Breast epithelium (tissue), 4 donors: ENCODE results near the gene TTLL11. TPM values are rescaled to one million over a fixed set of nuclear protein-coding genes. Genes with fewer than 3 reads are reported as not detected.

Experiments used
- DNase-seq, 2 donors: peaks; one replicate each; pipeline ENCODE4 v3.0.0-alpha.2; 2019; ENCODE audit warnings: low spot score in 2 of 2
- H3K27ac ChIP-seq, 2 donors: fragments of 200-600 bp; sonication (generic) in 1 of 2; one replicate each; pipeline ENCODE4 v1.5.1; 2016 to 2019; ENCODE audit warnings: mild to moderate bottlenecking in 1 of 2
- H3K27me3 ChIP-seq, 2 donors: fragments of 200-600 bp; sonication (generic) in 1 of 2; one replicate each; pipeline versions ENCODE4 v1.5.1 to v1.6.0; 2017 to 2019; ENCODE audit warnings: control low read depth in 1 of 2, mild to moderate bottlenecking in 1 of 2
- H3K36me3 ChIP-seq: fragments of 200-600 bp; one replicate; pipeline ENCODE4 v1.5.1; 2019
- H3K4me1 ChIP-seq, 2 donors: fragments of 200-600 bp; sonication (generic); one replicate each; pipeline ENCODE4 v1.5.1; 2016 to 2019; ENCODE audit warnings: control low read depth in 1 of 2
- H3K4me3 ChIP-seq, 3 donors: fragments of 200-600 bp; sonication (generic); 1 replicate in 2 of 3; 2 replicates in 1 of 3; pipeline ENCODE4 v1.5.1; 2016 to 2019; ENCODE audit warnings: mild to moderate bottlenecking in 3 of 3, moderate library complexity in 2 of 3
- H3K9me3 ChIP-seq, 2 donors: fragments of 200-600 bp; sonication (generic) in 1 of 2; one replicate each; pipeline ENCODE4 v1.5.1; 2016 to 2019; ENCODE audit warnings: control low read depth in 1 of 2
- POLR2A ChIP-seq: fragments of 450-650 bp; IDR thresholded peaks from one replicate; pipeline ENCODE4 v1.6.1; 2016; ENCODE audit warnings: antibody characterized with exemption, mild to moderate bottlenecking, moderate library complexity
- POLR2AphosphoS5 ChIP-seq, 3 donors: sonication (generic); formaldehyde crosslinking; IDR thresholded peaks; one replicate each; pipeline ENCODE4 v1.6.1; 2017; ENCODE audit warnings: antibody characterized with exemption in 3 of 3
- intact Hi-C: fragments of 100-400 bp; cut with DNase I; formaldehyde crosslinking; loops from one replicate; pipeline ENCODE4 v1.15.1; 2023; ENCODE audit warnings: low total_unique reads
- total RNA-seq, 3 donors: library from RNA; depleted of rRNA; stranded (reverse); fragments of >200 nt; gene quantifications; one replicate each; pipeline ENCODE4 v1.1.0, GENCODE V29; 2016
- TF ChIP-seq, protein P1 (sequence below), 3 donors: fragments of 450-650 bp; IDR thresholded peaks; one replicate each; pipeline ENCODE4 v1.5.1; 2016 to 2017; ENCODE audit warnings: antibody characterized with exemption in 3 of 3, mild to moderate bottlenecking in 3 of 3, moderate library complexity in 3 of 3

TTLL11 gene
- total RNA-seq, 3 donors from 2014 or later = 9.0 to 12.1 (median 10.0) TPM

DNA sequence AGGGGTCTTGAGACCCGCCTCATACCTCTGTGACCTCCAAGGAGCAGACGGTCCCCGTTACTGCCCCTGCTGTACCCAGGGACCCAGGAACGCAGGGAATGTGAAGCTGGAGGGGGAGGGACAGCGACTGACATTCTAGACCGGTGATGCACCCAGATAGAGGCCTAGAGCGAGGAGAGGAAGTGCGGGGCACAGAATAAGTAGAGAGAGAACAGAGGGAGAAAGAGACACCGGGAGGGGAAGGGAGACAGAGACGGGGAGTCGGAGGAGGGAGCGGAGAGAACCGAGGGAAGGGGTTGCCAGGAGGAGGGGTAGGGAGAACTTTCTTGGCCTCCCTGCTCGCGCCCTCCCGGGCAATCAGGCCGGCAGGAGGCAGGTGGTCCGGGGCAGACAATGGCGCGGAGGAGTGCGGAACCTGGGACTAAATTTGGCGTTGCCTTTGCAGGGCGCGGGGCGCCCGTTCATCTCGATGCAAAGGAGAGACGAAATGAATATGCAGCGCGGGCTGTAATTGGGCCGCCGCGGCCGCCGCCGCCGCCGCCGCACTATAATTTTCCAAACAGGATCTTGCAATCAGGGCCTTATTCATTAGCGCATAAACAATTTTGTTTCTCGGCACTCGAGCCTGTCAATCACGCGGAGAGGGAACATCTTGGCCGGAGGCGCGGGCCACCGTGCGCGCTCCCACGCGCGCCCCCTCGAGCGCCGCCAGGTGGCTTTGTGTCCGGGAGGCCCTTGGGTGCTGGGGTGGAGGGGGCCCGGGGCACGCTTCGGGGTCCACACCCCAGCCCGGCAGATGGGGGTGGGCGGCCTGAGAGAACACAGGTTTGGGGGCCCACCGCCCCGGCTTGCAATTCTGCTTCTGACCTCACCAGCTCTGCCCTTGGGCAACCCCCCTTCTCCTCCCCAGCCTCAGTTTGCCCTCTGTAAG lies 33.5 kb upstream of the TTLL11 start:
- H3K27me3 ChIP-seq = peaks cover 0 to 26% of the 10 kb centered on the region in 2 donors
- TF ChIP-seq, protein P1, sequence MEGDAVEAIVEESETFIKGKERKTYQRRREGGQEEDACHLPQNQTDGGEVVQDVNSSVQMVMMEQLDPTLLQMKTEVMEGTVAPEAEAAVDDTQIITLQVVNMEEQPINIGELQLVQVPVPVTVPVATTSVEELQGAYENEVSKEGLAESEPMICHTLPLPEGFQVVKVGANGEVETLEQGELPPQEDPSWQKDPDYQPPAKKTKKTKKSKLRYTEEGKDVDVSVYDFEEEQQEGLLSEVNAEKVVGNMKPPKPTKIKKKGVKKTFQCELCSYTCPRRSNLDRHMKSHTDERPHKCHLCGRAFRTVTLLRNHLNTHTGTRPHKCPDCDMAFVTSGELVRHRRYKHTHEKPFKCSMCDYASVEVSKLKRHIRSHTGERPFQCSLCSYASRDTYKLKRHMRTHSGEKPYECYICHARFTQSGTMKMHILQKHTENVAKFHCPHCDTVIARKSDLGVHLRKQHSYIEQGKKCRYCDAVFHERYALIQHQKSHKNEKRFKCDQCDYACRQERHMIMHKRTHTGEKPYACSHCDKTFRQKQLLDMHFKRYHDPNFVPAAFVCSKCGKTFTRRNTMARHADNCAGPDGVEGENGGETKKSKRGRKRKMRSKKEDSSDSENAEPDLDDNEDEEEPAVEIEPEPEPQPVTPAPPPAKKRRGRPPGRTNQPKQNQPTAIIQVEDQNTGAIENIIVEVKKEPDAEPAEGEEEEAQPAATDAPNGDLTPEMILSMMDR (IDR thresholded peaks at IDR 0.05) = no peak
- TF ChIP-seq POLR2A (no peak), POLR2AphosphoS5 (IDR thresholded peaks at IDR 0.05) (no peak)
- H3K9me3 ChIP-seq = no peaks in the 10 kb centered on the region
- H3K27ac ChIP-seq = no peak overlapping the region
- H3K4me3 ChIP-seq = peak overlapping the region; percentile 6 to 55 (median 31)
- H3K4me1 ChIP-seq = no peaks in the 10 kb centered on the region
- DNase-seq = no peak
- intact Hi-C loops = no loop called here
- no peaks in the 10 kb centered on the region for H3K36me3 ChIP-seq

DNA sequence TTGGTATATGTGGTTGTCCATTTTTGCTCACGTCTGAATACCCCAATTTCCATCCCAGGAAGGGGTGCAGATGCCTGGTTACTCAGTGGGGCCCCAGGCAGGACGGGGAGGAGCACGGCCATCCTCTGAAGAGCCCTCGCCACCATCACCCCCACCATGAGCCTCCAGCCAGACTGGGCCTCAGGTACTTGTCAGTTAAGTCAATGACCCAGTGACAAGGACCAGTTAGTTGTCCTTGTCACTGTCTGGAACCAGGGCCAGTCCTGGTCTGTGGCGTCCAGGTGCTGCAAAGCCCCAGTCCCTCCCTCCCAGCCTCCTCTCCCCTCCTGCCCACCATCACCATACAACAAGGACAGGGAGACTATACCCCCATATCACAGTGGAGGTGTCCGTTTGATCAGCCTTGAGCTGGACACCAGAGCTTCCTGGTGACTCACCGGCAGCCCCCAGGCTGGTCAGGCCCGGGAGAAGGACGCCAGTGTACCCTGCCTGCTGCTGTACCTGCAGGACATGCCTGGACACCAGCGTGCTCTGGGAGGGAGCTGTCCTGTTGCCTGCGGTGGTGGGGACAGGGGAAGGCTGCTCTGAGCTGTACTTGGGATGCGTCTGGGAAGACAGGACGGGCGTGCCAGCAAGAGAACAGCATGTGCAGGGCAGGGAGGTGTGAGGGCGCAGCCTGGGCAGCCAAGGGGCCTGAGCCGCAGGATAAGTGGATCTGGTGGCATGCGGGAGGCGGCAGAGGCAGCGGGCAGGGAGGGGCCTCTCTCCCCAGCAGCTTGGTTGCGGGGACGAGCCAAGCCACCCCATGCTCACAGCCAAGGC lies 32.6 kb upstream of the TTLL11 start:
- intact Hi-C loops = no loop called here
- H3K9me3 ChIP-seq = no peaks in the 10 kb centered on the region
- H3K4me1 ChIP-seq = no peaks in the 10 kb centered on the region
- DNase-seq = no peak
- H3K36me3 ChIP-seq = no peaks in the 10 kb centered on the region
- peaks cover 0 to 26% of the 10 kb centered on the region in 2 donors for H3K27me3 ChIP-seq
- H3K27ac ChIP-seq = no peak overlapping the region
- TF ChIP-seq POLR2AphosphoS5 (IDR thresholded peaks at IDR 0.05) = no peak
- TF ChIP-seq, protein P1 (IDR thresholded peaks at IDR 0.05) = no peak
- no peak for TF ChIP-seq POLR2A
- peak overlapping the region in 2 of 3 donors; percentile 31 to 55 for H3K4me3 ChIP-seq

DNA sequence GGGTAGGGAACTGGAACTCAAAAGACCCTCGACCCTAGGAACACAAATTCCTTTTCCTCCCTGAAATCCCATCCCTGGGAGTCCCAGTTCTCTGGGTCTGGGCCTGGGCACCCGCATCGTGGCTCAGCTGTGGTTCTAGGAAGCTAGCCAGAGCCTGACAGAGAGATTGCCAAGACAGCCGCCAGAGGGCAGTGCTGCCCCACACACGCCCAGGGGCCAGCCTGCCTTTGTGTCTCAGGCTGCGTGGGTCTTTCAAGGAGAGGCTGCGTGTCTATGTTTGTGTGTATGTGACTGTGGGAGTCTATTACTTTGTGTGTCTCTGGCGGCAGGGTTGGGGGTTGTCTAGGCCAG lies 32.0 kb upstream of the TTLL11 start:
- Histone ChIP-seq H3K27ac (no peak overlapping the region), H3K27me3 (peaks cover 0 to 26% of the 10 kb centered on the region in 2 donors), H3K9me3 (no peaks in the 10 kb centered on the region), H3K36me3 (no peaks in the 10 kb centered on the region), H3K4me3 (no peak overlapping the region), H3K4me1 (no peaks in the 10 kb centered on the region)
- intact Hi-C loops = no loop called here
- TF ChIP-seq, protein P1 (IDR thresholded peaks at IDR 0.05) = peak; percentile 83 to 95 (median 95)
- no peak for TF ChIP-seq POLR2A
- peak in 2 of 3 donors; percentile 14 to 36 for TF ChIP-seq POLR2AphosphoS5 (IDR thresholded peaks at IDR 0.05)
- peak; percentile 65 to 83 for DNase-seq

DNA sequence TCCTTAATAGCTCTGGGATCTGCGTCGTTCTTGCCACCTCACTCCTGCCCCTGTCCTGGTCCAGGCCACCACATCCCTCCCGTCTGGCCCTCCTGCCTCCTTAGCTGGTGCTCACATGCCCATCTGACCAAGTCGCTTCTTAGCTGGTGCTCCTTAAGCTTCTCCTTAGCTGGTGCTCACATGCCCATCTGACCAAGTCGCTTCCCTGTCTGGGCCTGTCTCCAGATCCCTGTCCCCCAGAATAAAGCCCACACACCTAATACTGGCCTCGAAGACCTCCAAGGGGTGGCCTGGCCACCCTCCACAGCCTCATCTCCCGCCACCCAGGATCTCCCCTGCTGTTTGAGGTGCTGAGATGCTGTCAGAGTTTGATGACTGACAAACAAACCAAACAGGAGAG lies 31.4 kb upstream of the TTLL11 start:
- no peak for DNase-seq
- Histone ChIP-seq H3K27ac (no peak overlapping the region), H3K4me1 (no peaks in the 10 kb centered on the region), H3K9me3 (no peaks in the 10 kb centered on the region), H3K4me3 (no peak overlapping the region), H3K27me3 (peaks cover 0 to 26% of the 10 kb centered on the region in 2 donors), H3K36me3 (no peaks in the 10 kb centered on the region)
- no peak for TF ChIP-seq POLR2A
- TF ChIP-seq POLR2AphosphoS5 (IDR thresholded peaks at IDR 0.05) = no peak
- TF ChIP-seq, protein P1 (IDR thresholded peaks at IDR 0.05) = no peak
- intact Hi-C loops = no loop called here
